ENCODE measurements around the gene DNAJC7.

Gene DNAJC7

DNA sequence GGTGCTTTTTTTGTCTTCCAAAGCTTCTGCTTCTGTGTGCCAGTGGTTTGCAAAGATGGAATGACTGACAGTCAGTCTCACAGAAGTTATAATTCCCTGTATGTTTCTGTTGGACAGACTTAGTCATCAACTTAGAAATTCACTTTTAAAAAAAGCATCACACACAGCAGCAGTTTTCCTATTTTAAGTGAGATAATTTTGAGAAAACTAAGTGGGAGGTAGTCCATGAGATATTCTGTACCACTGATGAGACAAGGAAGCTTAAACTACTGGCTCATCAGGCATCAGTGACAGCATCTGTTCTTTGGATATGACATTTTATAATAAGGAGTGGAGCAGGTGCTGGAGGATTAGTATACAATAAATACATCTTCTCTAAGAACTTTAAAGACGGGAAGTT is 30.6 kb downstream of the DNAJC7 start:
- DNase-seq = no peak
- TF ChIP-seq POLR2A (IDR thresholded peaks at IDR 0.05; ENCODE audit: low read length) = no peak

DNA sequence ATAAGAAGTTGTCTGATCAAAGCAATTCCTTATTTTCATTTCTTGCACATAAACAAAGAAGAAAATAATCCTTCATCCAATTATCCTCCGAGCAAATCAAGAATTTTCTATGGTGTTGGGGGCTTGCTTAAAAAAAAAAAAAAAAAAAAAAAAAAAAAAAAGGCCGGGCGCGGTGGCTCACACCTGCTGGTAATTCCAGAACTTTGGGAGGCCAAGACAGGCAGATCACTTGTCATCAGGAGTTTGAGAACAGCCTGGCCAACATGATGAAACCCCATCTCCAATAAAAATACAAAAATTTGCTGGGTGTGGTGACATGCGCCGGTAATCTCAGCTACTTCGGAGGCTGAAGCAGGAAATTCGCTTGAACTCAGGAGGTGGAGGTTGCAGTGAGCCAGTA is 31.3 kb downstream of the DNAJC7 start:
- TF ChIP-seq POLR2A (IDR thresholded peaks at IDR 0.05; ENCODE audit: low read length) (no peak), GATA1 (IDR thresholded peaks at IDR 0.05; ENCODE audit: low read depth, low read length) (no peak)
- no peak for DNase-seq

DNA sequence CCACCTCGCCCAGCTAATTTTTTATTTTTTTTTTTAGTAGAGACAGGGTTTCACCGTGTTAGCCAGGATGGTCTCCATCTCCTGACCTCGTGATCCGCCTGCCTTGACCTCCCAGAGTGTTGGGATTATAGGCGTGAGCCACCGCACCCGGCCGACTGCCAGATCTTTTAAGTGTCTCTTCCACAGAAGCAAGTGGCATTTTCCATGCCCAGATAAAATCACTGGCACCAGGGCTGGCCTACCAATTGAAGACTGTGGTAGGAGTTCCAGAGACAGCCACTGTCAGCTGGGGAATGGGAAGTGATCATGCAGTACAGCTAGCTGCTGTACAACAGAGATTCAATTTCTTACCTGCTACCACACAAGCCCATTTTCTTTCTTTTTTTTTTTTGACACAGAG is 32.8 kb downstream of the DNAJC7 start:
- no peak for DNase-seq
- TF ChIP-seq GATA1 (IDR thresholded peaks at IDR 0.05; ENCODE audit: low read depth, low read length) (no peak), POLR2A (IDR thresholded peaks at IDR 0.05; ENCODE audit: low read length) (no peak)

DNA sequence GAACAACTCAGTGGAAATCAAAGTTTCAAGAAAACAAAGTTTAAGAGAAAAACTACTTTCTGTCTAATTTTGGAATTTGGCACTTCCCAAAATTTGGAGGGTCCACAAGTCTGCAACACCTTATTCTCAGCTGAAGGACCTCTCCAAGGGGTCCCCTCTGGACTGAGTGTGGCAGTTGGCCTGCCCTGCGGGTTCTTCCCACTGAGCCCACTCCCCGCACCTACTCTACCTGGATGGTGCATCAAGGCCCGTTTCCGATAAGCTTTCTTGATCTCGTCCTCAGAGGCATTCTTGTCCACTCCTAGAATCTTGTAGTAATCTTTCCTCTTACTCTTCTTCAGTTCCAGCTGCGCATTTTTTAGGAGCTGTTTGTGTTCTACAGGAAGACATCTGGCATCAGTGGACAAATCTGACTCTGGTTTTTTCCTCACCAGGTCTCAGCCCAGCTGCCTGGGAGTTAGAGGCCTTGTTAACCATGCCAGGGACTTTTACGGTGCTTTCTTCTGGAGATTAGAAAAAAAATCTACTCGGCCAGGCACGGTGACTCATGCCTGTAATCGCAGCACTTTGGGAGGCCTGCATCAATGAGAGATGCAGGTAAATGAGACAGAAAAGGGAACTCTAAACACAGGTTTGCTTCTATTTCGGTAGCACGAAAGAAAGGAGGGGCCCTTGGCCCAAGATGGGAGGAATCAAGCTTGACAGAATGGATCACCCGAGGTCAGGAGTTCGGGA is 35.0 kb downstream of the DNAJC7 start:
- no peak for DNase-seq
- TF ChIP-seq GATA1 (IDR thresholded peaks at IDR 0.05; ENCODE audit: low read depth, low read length) (no peak), POLR2A (IDR thresholded peaks at IDR 0.05; ENCODE audit: low read length) (no peak)

DNA sequence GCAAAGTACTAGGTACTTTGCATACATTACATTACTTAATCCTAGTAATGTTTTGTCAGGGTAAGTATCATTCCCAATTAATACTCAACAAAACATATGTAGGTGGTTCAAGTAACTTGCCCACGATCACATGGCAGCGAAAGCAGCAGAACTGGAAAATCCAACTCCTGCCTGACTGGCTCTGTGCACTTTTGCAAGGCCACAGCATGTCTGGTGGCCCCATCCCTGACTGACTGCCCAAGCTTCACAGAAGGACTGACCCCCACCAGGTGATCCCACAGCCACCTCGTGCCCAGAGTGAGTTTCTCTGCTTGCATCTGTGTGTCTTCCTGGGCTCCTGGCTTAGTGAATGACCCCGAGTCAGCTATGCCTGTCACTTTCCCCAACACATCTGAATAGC is 39.2 kb downstream of the DNAJC7 start:
- DNase-seq = no peak
- no peak for TF ChIP-seq POLR2A (IDR thresholded peaks at IDR 0.05; ENCODE audit: low read length)
- no peak for TF ChIP-seq GATA1 (IDR thresholded peaks at IDR 0.05; ENCODE audit: low read depth, low read length)

DNA sequence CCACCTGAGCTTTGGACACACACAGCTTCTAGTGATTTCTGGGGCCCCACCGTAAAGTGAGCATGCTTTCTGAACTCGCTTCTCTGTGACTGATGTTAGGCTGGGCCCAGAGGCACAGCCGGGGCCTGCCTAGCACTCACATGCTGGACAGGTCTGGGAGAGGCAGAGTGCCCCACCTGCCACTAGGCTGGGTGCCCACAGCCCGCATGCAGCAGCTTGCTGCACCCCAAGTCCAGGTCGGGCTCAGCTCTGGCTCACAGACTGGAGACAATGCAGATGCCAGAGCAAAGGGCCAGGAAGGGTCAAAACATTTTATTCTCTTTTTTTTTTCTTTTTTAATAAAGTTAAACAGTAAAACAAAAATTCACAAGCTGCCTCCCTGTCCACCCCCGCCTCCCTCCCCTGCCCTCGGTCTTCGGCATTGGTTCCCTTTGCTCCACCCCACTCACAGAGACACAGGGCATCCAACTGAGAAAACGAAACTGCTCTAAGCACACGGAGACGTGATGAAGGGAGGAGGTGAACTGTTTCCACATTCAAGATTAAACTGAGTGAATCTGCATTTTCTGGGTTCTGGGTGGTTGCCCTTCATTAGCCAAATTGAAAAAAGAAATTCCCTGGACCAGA is 41.0 kb downstream of the DNAJC7 start:
- no peak for DNase-seq
- TF ChIP-seq GATA1 (IDR thresholded peaks at IDR 0.05; ENCODE audit: low read depth, low read length) (no peak), POLR2A (IDR thresholded peaks at IDR 0.05; ENCODE audit: low read length) (no peak)

DNA sequence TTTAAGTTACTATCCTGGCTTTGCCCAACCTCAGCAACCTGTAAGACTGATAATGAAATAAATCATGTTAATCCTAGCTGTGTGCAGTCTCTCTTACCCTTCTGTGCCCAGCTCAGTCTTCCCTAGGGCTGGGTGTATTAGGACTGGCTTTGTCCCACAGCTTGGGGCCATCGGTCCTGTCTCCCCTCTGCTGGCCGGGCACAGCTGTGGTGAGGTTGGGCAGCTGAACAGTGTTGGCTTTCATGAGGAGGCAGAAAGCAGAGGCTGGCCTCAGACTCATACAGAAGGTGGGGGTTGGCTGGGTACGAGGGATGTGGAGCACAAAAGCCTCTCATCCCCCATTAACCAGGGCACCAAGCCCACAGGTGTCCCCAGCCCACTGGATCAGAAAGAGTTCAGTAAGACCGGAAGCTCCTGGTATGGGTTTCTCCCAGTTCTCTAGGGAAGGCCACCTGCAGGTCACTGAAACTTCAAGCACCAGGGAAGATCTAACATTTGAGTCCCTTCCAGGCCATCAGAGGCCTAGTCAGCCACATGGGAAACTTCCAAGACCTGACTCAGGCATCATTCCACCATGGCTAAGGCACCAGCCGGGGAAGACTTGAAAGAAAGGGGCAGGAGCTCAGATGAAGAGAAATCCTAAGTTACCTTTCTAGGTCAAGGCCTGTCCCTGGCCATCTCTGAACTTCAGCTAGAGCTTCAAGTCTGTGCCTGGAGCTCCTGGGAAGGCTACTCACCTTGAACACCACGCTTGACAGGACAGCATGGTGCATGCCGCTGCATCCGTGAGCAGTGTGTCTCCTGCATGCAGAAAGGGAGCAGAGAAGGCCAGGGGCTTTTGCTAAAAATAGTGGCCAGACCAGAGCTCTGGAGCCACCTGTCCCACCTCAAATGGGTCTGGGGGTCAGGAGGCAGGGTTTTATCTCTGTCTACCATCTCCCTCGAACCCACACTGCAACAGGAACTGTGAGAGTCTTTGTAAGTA is 41.8 kb downstream of the DNAJC7 start:
- DNase-seq = no peak
- TF ChIP-seq GATA1 (IDR thresholded peaks at IDR 0.05; ENCODE audit: low read depth, low read length) (no peak), POLR2A (IDR thresholded peaks at IDR 0.05; ENCODE audit: low read length) (no peak)

DNA sequence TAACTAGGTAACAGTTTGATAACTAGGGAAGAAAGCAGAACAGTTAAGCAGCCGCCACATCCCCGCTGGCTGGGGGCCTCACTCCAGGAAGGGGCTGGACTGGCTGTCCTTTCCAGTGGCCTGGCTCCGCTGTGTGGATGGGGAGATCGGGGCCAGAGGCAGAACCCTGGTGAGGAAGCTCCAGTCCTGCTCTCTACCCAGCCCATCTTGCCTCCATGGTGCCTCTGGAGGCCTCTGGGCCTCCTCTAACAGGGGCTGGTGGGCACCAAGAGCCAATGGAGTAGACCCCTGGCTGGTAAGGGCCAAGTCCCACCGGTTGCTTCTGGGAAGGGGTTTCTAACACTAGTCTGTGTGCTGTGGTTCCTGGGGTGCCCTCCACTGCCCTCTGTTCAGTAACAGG is 42.6 kb downstream of the DNAJC7 start:
- TF ChIP-seq GATA1 (IDR thresholded peaks at IDR 0.05; ENCODE audit: low read depth, low read length) (no peak), POLR2A (IDR thresholded peaks at IDR 0.05; ENCODE audit: low read length) (no peak)
- no peak for DNase-seq

DNA sequence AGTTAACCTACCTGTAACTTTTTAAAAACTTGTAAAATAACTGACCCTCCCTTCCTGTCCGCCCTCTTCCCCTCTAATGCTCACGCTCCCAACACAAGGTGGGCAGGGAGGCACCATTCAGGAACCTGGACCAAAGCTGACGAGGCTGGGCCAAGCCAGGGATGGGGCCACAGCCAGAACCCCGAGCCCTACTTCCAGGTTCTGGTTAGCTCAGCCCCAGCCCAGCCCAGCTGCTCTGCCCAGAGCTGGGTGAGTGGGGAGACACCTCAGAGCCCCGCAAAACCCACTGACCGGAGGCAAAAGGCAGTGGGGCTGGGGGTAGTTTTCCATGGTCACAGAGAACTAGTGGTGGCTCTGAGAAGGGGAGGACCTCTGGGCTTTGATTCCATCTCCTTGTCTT is 43.2 kb downstream of the DNAJC7 start:
- no peak for TF ChIP-seq POLR2A (IDR thresholded peaks at IDR 0.05; ENCODE audit: low read length)
- TF ChIP-seq GATA1 (IDR thresholded peaks at IDR 0.05; ENCODE audit: low read depth, low read length) = no peak
- no peak for DNase-seq

DNA sequence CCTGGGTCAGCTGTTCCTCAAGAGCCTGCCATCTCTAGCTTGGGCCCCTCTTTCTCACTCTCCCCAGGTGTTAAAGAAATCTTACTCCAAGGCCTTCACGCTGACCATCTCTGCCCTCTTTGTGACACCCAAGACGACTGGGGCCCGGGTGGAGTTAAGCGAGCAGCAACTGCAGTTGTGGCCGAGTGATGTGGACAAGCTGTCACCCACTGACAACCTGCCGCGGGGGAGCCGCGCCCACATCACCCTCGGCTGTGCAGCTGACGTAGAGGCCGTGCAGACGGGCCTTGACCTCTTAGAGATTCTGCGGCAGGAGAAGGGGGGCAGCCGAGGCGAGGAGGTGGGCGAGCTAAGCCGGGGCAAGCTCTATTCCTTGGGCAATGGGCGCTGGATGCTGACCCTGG is 43.8 kb downstream of the DNAJC7 start:
- no peak for DNase-seq
- no peak for TF ChIP-seq GATA1 (IDR thresholded peaks at IDR 0.05; ENCODE audit: low read depth, low read length)
- TF ChIP-seq POLR2A (IDR thresholded peaks at IDR 0.05; ENCODE audit: low read length) = no peak

DNA sequence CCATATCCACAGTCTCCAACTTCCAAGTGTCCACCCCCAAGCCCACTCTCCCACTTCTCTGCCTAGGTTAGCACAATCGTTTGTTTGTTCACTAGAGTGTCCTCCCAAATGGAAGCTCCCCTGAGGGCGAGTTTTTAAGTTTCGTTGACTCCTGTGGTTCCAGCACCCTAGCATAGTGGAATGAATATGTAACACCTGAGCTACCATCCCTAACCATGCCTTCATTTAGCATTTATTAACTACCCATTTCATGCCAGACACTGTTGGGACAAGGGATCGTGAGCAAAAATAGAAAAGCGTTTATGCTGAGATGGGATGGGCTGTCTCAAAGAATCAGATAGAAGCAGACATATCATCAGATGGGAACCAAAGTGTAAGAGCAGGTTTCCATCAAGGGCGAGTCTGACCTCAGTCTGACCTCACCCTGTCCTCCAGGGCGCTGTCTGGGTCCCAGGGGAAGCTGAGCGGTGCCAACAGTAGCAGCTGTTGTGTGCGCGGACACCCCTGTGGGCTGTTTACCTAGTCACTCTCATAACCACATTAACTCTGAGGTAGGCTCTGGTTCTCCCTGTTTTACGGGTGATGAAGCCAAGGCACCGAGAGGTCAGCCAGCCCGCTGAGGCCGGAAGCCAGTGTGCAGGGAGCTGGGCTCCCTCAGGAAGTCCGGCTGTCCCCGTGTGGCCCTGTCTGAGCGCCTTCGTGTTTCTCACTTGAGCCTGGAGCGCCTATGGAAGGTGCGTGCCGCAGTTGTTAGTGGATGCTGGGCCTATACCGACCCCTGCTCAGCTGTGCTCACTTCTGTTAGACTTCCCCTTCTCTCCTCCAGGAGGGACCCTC is 44.5 kb downstream of the DNAJC7 start:
- no peak for TF ChIP-seq POLR2A (IDR thresholded peaks at IDR 0.05; ENCODE audit: low read length)
- no peak for TF ChIP-seq GATA1 (IDR thresholded peaks at IDR 0.05; ENCODE audit: low read depth, low read length)
- no peak for DNase-seq

DNA sequence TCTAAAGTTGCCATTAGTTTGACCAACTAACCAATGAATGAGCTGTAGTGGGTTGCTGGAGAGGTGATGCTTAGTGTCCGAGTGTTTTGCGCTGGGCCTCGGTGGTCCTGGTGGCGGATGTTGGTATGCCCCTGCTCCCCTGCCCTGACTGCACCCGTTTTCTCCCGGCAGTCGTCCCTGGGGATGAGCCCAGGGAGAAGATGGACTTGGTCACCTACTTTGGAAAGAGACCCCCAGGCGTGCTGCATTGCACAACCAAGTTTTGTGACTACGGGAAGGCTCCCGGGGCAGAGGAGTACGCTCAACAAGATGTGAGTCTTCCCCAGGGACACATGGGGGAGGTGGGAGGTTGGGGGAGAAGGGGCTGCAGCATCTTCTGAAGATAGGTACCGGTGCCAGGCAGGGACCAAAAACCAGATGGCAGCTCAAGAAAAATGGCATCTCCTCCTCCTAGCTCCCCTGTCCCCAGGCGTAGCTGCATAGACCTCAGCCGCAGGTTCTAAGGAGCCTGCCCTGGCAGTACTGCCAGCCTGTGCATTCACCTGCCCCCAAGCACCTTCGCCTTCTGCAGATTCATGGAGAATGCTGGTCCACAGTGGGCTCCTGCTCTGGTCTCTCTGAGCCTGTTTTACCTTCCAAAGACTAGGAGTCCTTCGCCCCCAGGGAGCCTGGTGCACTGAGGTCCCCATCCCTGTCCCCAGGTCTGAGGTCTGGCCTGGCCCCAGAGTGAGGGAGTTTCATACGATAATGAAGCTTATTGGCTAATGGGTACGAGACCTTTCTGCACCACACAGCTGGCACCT is 45.3 kb downstream of the DNAJC7 start:
- TF ChIP-seq POLR2A (IDR thresholded peaks at IDR 0.05; ENCODE audit: low read length) = no peak
- TF ChIP-seq GATA1 (IDR thresholded peaks at IDR 0.05; ENCODE audit: low read depth, low read length) = no peak
- no peak for DNase-seq

DNA sequence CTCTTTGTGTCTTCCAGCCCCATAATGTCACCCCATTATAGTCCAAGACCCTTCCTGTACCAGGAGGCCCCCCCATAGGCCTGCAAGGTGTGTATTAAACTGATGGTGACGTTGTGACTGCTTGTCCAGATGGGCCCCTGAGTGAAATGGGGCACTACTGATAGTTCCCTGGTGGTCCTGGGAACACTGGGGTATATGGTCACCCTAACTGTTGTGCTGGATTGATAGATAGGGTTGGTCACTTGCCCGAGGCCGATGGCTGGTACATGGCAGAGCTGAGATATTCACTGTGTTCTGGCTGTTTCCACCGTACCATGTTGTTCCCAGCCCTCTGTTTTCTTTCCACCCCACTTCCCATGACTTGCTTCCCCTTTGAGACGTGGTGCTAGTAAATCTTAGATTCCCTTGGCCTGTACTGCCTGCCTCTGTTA is 46.3 kb downstream of the DNAJC7 start:
- no peak for DNase-seq
- TF ChIP-seq POLR2A (IDR thresholded peaks at IDR 0.05; ENCODE audit: low read length) = no peak
- no peak for TF ChIP-seq GATA1 (IDR thresholded peaks at IDR 0.05; ENCODE audit: low read depth, low read length)

Data from erythroblast (primary cell).